Common myeloid progenitor, CD34-positive (primary cell): ENCODE measurements around the gene USP34.

Experiments used
- CTCF ChIA-PET: fragments of 350-600 bp; sonication (Branson Sonifier 250); formaldehyde crosslinking; loops from one replicate; lab custom pipeline; 2021; ENCODE audit warnings: antibody characterized with exemption; lab: Charles Lee
- POLR2A ChIA-PET: fragments of 350-600 bp; sonication (Branson Sonifier 250); formaldehyde crosslinking; loops from one replicate; lab custom pipeline; 2021; ENCODE audit warnings: antibody characterized with exemption; lab: Charles Lee
- DNase-seq, 3 donors: peaks; one replicate each; pipeline versions ENCODE4 v3.0.0 to v3.0.0-alpha.2; 2013
- H3K27ac ChIP-seq, 2 experiments: 1 replicate in 1 of 2; 2 replicates in 1 of 2; pipeline ENCODE4 v1.7.0; 2013; ENCODE audit warnings: inconsistent platforms in 2 of 2, low read length in 2 of 2, mild to moderate bottlenecking in 2 of 2, low read depth in 1 of 2, moderate library complexity in 1 of 2; ENCODE audit not compliant: severe bottlenecking in 2 of 2, insufficient read depth in 1 of 2, poor library complexity in 1 of 2
- H3K27me3 ChIP-seq, 5 experiments: replicated peaks in 2 of 5; 1 replicate in 3 of 5; 2 replicates in 2 of 5; pipeline versions ENCODE4 v1.6.1 to v1.7.0; 2013; ENCODE audit warnings: low read length in 4 of 5, mild to moderate bottlenecking in 2 of 5, moderate library complexity in 2 of 5, inconsistent platforms in 1 of 5; ENCODE audit not compliant: insufficient read depth in 5 of 5, control insufficient read depth in 4 of 5
- H3K36me3 ChIP-seq, 4 experiments: 1 replicate in 2 of 4; 2 replicates in 2 of 4; pipeline versions ENCODE4 v1.6.1 to v1.7.0; 2013; ENCODE audit warnings: low read length in 3 of 4, control low read depth in 1 of 4, mild to moderate bottlenecking in 1 of 4; ENCODE audit not compliant: control insufficient read depth in 4 of 4, insufficient read depth in 4 of 4
- H3K4me1 ChIP-seq, 4 experiments: 1 replicate in 3 of 4; 2 replicates in 1 of 4; pipeline versions ENCODE4 v1.6.1 to v1.7.1; 2013; ENCODE audit warnings: low read length in 3 of 4, mild to moderate bottlenecking in 3 of 4, control low read depth in 1 of 4, inconsistent platforms in 1 of 4, moderate library complexity in 1 of 4; ENCODE audit not compliant: control insufficient read depth in 4 of 4, insufficient read depth in 4 of 4; ENCODE audit errors: control extremely low read depth in 1 of 4
- H3K4me3 ChIP-seq, 7 experiments: 1 replicate in 4 of 7; 2 replicates in 3 of 7; pipeline versions ENCODE4 v1.5.1 to v1.7.0; 2013; ENCODE audit warnings: mild to moderate bottlenecking in 7 of 7, low read length in 6 of 7, moderate library complexity in 6 of 7, inconsistent platforms in 2 of 7, low read depth in 2 of 7, control low read depth in 1 of 7; ENCODE audit not compliant: insufficient read depth in 4 of 7, control insufficient read depth in 1 of 7; ENCODE audit errors: extremely low read depth in 1 of 7
- H3K9me3 ChIP-seq, 5 experiments: 1 replicate in 4 of 5; 2 replicates in 1 of 5; pipeline versions ENCODE4 v1.6.1 to v1.7.1; 2013; ENCODE audit warnings: low read length in 4 of 5, mild to moderate bottlenecking in 2 of 5, inconsistent platforms in 1 of 5, low read depth in 1 of 5, moderate library complexity in 1 of 5; ENCODE audit not compliant: control insufficient read depth in 4 of 5, insufficient read depth in 2 of 5; ENCODE audit errors: control extremely low read depth in 1 of 5
- WGBS: methylation state at CpG from one replicate; pipeline ENCODE4 v1.1.5; 2013; ENCODE audit not compliant: insufficient coverage; 5-methylcytosine and 5-hydroxymethylcytosine counted together

Gene USP34

DNA sequence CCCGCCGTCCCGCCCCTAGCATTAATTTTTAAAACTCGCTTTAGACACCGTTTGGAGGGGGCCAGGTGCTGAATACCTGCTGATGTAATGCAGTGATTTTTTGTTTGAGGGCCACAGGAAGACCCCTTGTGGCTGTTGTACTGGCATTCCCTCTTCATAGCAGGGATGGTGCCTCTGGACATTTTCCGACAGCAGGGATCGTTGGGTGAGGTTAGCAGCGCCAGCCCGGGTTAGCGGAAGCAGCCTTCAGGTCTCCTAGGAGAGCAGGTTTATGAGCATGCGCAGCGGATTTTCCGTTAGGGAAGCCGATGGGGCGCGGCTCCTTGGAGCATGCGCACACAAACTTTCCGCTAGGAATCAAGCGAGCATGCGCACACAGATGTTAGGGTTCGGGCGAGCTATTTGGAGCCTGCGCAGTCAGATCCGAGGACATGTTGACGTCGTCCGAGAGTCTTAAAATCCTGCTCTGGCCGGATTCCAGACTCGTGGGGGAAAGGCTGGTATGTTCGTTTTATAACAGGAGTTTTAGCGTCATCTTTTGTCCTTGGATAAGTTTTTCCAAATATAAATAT, 326.1 kb downstream of the USP34 start:
- Histone ChIP-seq H3K36me3 (peaks cover 0 to 15% (median 7%) of the 10 kb centered on the region in 4 experiments), H3K9me3 (no peaks in the 10 kb centered on the region), H3K4me3 (peak overlapping the region; percentile 40 to 87 (median 81)), H3K4me1 (peaks cover 0 to 11% (median 2%) of the 10 kb centered on the region in 4 experiments), H3K27ac (peak overlapping the region; percentile 70 to 74), H3K27me3 (no peaks in the 10 kb centered on the region)
- POLR2A ChIA-PET: interaction anchor here (0.7 kb wide), 1 partner anchor 810 kb away, joined by 3 read pairs; no protein-coding TSS in a partner anchor
- peak; percentile 95 to 97 (median 95) for DNase-seq
- CTCF ChIA-PET: interaction anchor here (0.9 to 1.7 kb wide), 3 partner anchors 12 to 32 kb away, joined by 3 to 7 read pairs (median 3); no protein-coding TSS in a partner anchor
- 6% methylated on average over 14 of the region's 31 CpGs for WGBS

DNA sequence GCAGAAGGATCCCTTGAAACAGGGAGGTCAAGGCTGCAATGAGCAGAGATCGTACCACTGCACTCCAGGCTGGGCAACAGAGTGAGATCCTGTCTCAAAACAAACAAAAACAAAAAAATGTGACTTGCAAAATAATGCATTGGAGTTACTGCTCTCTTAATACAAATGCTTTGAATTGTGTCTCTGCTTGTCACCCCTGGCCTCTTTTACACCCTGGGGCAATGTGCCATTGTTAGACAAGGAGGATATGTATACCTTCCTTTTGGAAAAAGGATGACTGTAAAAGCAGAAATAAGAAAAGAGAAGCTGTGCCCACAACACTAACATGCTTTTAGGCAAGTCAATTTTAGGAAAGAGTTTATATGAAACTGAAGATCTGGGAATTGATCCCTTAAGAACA, 329.7 kb downstream of the USP34 start:
- peaks cover 0 to 11% (median 2%) of the 10 kb centered on the region in 4 experiments for H3K4me1 ChIP-seq
- no peak for DNase-seq
- WGBS: no CpG with 5 or more reads among the region's 1 CpG
- no peaks in the 10 kb centered on the region for H3K27me3 ChIP-seq
- CTCF ChIA-PET: interaction anchor here (1.3 kb wide), 1 partner anchor 14 kb away, joined by 3 read pairs; no protein-coding TSS in a partner anchor
- POLR2A ChIA-PET: no interaction called here
- H3K36me3 ChIP-seq: no peaks in the 10 kb centered on the region
- no peaks in the 10 kb centered on the region for H3K9me3 ChIP-seq
- H3K27ac ChIP-seq: no peak overlapping the region
- no peak overlapping the region for H3K4me3 ChIP-seq

DNA sequence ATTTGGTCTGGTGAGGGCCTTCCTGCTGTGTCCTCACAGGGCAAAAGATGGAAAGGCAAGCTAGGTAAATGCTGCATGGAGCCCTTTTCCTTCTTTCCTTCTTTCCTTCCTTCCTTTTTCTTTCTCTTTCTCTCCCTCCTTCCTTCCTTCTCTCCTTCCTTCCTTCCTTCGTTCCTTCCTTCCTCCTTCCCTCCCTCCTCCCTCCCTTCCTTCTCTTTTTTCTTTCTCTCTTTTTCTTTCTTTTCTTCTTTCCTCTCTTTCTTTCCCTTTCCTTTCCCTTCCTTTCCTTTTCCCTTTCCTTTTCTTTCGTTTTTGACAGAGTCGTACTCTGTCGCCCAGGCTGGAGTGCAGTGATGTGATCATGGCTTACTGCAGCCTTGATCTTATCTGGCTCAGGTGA, 332.0 kb downstream of the USP34 start:
- Histone ChIP-seq H3K27me3 (no peaks in the 10 kb centered on the region), H3K4me1 (peaks cover 0 to 2% (median 0%) of the 10 kb centered on the region in 4 experiments), H3K27ac (no peak overlapping the region), H3K4me3 (no peak overlapping the region), H3K36me3 (no peaks in the 10 kb centered on the region), H3K9me3 (no peaks in the 10 kb centered on the region)
- no peak for DNase-seq
- POLR2A ChIA-PET: no interaction called here
- WGBS: 91% methylated on average over 4 of the region's 4 CpGs
- CTCF ChIA-PET: no interaction called here
